Amygdala (tissue), 56 donors: Measurements from ENCODE around the gene OSBPL3.

Experiments used
- DNase-seq, 56 donors: peaks; one replicate each; lab custom pipeline; 2025; lab: John Stamatoyannopoulos, UW

The OSBPL3 gene

GRCh38 chr7:24777806-24778205 lies 202.2 kb downstream of the OSBPL3 start:
- DNase-seq = no peak

DNA sequence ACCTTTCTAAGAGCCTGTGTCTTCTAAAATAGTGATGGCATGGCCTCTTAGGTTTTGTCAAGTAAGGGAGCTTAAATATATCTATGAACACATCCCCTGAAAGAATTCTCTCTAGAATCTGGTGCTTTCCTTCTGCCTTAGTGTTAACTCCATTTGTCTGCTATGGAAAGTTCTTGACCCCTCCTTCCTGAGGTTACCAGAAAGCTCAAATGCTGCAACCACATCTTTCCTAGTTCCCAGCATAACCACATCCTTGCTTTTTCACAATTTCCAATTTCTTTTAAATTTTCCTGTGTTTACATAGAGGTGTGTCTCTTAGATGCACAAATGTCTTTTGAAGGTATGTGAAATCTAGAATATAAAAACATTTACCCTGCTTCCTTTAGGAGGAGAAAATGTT lies 206.3 kb downstream of the OSBPL3 start:
- no peak for DNase-seq

GRCh38 chr7:24769851-24770250 lies 210.1 kb downstream of the OSBPL3 start:
- no peak for DNase-seq

- no peak for DNase-seq
These were observed 210.8 kb downstream of the OSBPL3 start for GRCh38 chr7:24769014-24769830.

- DNase-seq = no peak
These were observed 212.0 kb downstream of the OSBPL3 start for GRCh38 chr7:24767878-24768569.

- DNase-seq = no peak
These were observed 214.8 kb downstream of the OSBPL3 start for GRCh38 chr7:24764972-24765744.

DNA sequence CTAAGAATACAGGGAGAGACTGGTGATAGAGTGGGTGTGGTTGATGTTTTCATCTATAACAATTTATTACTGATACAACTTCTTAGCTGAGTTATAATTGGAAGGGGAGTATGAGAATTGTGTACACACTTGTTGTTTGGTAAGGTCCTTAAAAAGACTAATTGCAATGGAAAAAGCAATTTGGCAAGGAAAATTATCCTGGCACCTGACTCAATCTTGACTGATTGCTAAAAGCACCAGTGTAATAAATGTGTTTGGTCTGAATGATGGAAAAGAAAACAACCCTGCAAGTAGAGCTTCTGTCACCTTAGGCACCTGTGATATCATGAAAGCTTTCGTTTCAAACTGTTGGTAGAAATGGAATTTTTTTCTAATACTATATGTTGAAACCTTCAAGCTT lies 216.0 kb downstream of the OSBPL3 start:
- no peak for DNase-seq

GRCh38 chr7:24763303-24763901 lies 216.6 kb downstream of the OSBPL3 start:
- no peak for DNase-seq

DNA sequence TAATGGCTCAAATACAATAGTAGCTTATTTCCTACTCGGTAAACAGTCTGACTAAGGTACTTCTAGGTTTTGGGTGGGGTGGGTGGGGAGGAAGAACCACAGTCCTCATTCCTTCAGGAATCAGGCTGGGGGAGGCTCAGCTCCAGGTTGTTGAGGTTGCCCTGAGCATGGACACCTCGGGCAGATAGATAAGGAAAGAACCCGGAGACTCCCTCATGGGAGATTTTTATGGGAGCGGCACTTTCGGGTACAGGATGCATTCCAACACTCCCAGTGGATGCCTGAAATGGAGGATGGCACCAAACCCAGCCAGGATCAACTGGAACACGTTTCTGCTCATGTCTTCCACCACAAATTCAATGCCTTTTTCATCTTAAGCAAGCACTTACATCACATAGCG lies 217.2 kb downstream of the OSBPL3 start:
- DNase-seq = no peak

- no peak for DNase-seq
These were observed 219.0 kb downstream of the OSBPL3 start for GRCh38 chr7:24760968-24761367.

GRCh38 chr7:24757353-24758275 lies 222.4 kb downstream of the OSBPL3 start, which contains the start of gene GSDME:
Gene GSDME (minus strand): TSS chr7:24757464. CDS start chr7:24749774, 7,690 bp downstream.
- peak in 33 of 56 donors; percentile 19 to 82 (median 61) for DNase-seq

- DNase-seq = peak in 47 of 56 donors; percentile 14 to 82 (median 52)
These were observed 223.2 kb downstream of the OSBPL3 start for GRCh38 chr7:24756545-24757352.

DNA sequence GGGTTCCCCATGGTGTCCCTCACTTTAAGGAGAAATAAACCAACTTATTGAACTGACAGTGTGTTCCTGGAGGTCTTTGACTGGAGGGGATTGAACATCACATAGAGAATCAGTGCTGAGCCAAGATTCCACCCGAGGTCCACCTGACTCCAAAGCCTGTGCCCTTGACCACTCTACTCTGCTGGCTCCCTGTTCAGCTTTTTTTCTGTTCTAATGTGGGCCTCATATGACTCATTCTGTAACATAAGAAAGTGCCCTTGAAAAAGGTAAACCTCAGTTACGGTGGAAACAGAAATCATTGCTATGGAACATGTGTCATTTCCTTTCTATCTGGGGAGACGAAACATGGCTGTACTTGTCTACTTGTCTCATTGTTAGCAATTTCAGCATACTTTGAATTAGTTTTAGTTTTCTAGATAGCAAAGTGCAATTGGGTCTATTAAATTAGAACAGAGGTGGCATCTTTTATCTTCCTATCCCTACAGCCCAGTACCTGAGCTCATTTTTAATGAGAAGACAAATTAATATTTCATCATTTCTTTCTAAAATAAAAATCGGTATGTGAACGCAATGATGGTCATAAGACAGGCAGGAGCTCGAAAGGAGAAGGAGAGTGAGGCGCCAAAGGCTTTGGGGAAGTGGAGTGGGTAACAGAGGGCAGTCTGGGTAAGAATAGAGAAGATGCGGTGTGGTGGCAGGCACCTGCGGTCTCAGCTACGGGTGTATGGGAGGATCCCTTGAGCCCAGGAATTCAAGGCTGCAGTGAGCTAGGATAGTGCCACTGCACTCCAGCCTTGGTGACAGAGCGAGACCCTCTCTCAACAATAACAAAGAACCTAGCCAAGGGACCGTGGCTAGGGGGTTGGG lies 224.2 kb downstream of the OSBPL3 start:
- peak in 7 of 56 donors; percentile 2 to 16 (median 11) for DNase-seq

DNA sequence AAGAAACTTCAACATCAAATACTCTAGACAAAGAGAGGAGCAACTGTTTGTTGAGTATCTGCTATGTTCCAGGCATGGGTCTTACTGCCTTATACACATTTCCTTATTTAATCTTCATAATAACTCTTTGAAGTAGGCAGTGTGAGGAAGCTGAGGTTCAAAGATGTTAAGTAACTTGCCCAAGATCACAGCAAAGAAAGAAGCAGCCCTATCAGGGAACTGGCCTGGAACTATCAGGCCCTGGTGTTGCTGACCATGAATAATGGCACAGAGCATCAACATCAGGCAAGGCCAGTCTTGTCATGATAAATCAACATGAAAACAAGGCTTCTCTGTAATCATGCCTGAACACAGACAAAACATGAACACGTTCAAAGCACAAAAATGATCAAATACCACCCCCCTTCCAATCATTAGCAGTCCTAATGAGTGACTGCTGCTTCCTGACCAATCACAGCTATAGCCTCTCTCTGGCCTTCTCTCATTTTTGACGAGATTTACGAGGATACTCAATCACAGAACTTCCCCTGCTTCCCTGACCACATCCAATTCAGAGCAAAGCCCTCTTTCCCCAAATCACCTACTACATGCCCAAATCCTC lies 225.0 kb downstream of the OSBPL3 start:
- no peak for DNase-seq

DNA sequence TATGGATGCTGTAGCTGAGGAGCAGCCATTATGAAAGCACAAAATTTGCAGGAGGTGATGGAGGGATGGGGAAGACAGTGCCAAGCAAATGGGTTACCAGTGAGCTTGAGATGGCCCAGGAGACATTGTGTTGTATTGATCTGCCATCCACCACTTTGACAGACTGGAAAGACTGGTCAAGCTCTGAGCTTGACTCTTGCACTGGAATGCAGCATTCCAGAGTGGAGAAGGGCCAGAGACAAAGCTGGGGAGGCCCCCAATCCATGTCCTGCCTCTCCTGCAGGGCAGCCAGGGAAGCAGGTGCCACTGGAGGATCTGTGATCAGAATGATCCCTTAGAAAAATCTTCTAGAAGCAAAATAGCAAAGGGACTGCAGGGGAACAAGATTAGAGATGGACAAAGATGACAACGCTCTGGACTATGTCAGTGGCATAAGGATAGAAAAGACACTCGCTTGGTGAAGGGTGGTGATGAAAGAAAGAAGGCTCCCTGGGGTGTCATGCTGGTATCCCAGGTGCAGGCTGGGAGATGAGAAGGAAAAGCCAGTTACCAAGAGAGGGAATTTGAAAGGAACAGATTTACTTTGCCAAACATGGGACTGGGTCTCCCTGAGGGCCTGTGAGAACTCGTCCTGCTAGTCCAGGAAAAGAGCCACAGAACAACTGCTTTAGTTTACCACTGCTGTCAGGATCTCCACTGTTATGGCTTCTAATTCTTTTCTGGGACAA lies 227.7 kb downstream of the OSBPL3 start:
- DNase-seq = no peak

DNA sequence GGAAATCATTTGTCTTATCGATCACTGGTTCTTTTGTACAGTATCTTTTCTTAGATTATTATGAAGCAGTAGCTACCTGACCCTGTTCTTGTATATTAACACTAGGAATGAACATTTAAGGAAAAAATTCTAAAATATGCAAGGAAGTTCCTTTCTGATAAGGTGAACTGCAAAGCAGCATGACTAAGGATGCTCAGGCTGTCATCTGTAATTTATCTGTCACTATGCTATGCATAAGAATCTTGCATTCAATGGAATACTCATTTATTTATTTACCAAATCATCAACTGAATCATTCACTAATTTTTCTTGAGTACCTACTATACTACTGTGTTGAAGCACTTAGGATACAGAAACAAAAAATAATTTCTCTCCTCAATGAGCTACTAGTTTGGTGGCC lies 228.5 kb downstream of the OSBPL3 start:
- DNase-seq = no peak
